Measurements from ENCODE around the gene ABCG5.

ABCG5 gene

GRCh38 chr2:43803113-43803512 lies 35.5 kb downstream of the ABCG5 start:
- DNase-seq: no peak

GRCh38 chr2:43802135-43802534 lies 36.5 kb downstream of the ABCG5 start:
- DNase-seq: no peak

DNA sequence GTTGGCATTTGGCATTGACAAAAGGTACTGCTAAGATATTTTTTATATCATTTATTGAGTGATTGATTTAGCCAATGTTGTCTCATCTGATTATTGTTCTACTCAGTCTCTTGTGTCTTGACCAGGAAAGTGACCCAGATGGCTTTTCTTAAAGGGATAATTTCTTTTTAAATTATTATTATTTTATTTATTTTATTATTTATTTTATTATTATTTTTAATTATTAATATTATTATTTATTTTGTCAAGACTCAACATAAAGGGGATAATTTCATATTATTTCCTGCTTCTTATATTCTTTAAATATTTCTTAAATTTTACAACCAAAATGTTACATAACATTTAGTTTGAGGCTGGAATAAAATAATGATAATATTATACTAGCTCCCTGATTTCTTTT lies 37.7 kb downstream of the ABCG5 start:
- DNase-seq: no peak

DNA sequence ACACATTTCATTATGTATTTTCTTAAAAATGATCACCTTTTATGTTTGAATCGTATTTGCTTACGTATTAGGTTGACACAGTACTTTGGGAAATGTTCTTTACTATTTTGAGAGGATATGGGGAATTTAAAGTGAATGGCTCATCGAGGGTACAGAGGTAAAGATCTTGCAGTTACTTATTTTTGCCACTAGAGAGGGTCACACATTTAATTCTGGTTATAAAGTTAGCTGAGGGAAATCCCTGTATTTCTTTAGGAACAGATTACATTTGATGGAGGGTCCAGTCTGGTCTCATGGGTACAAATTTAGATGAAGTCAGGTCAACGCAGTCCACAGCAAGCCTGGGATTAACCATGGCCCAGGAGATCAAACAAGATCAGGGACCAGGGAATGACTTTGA lies 40.3 kb downstream of the ABCG5 start:
- DNase-seq: no peak

DNA sequence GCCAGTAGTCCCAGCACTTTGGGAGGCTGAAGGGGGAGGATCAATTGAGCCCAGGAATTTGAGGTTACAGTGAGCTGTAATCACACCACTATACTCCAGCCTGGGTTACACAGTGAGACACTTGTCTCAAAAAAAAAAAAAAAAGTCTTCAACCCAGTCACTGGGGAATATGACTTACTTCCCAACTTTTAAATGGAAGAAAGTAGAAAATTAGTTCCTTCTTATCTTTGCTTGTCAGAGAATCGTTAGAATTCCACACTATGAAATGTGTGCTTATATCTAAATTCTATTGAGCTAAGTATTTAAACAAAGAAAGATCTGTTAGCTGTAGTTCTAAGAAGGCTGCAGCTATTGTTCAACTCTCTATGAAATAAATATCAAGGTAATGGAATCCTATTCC lies 42.4 kb downstream of the ABCG5 start:
- no peak for DNase-seq

DNA sequence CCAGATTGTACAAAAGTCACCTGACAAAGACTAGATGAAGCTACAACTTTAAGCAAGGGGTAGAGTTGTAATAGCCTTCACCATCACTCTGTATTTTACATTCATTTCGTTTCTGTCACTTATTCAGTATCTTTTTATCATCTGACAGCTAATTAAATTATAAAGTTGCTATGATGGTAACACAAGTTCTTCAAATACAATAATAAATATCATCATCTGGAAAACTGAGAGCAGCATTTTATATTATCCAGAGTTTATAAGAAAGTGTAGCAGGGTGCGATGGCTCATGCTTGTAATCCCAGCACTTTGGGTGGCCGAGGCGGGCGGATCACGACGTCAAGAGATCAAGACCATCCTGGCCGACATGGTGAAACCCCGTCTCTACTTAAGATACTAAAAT lies 43.7 kb downstream of the ABCG5 start:
- no peak for DNase-seq

- no peak for DNase-seq
These were observed 46.0 kb downstream of the ABCG5 start for GRCh38 chr2:43792653-43793052.

GRCh38 chr2:43791035-43791765 lies 47.4 kb downstream of the ABCG5 start:
- DNase-seq: no peak

- no peak for DNase-seq
These were observed 48.5 kb downstream of the ABCG5 start for GRCh38 chr2:43790147-43790546.

GRCh38 chr2:43788646-43789045 lies 50.0 kb downstream of the ABCG5 start:
- no peak for DNase-seq

- DNase-seq: no peak
These were observed 50.7 kb downstream of the ABCG5 start for GRCh38 chr2:43787895-43788294.

- DNase-seq: no peak
These were observed 60.4 kb downstream of the ABCG5 start for GRCh38 chr2:43778233-43778632.

DNA sequence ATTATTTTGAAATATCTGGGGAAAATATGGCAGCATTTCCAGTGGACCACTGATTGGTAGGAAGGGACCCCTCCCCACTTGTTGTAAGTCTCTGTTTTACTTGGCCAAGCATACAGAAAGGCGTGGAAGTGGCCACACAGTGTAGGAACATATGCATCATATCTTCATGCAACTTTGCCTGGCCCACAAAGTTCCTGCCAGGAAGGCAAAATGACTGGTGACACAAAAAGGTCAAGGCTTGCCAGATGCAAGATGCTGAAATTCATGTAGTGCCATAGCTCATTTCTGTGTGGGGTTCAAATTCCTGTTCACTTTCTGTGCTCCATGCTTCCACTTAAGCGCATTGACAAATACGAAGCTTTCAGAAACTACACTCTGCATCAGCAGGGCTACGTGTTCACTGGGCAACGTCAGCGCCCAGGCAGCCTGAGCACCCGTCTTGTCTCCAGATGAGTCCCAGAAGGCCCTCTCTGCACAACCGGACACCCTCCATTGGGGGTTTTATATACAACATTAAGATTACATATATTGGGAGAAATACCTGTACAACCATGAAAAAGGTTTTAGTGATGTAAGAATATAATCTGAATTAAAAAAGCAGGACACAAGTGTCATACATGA lies 61.2 kb downstream of the ABCG5 start:
- no peak for DNase-seq

GRCh38 chr2:43776324-43776723 lies 62.3 kb downstream of the ABCG5 start:
- DNase-seq: no peak

DNA sequence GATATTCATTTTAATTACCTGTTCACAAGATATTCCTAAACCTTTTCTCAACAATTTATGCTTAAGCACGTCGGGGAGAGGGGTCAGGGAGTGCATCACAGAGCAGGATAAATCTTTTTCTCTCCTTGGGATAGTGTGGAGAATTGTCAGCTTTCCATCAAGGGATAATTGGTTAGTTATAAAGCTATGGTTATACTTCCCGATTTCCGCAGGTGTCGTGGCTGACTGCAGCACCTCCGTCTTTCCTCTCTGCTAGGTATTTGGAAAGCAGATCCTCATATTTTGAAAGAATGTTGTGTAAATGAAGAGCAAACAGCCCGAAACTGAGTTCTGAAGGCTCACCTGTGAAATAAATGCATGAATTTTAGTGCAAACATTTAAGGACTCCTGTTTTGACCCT lies 64.0 kb downstream of the ABCG5 start:
- DNase-seq: no peak

DNA sequence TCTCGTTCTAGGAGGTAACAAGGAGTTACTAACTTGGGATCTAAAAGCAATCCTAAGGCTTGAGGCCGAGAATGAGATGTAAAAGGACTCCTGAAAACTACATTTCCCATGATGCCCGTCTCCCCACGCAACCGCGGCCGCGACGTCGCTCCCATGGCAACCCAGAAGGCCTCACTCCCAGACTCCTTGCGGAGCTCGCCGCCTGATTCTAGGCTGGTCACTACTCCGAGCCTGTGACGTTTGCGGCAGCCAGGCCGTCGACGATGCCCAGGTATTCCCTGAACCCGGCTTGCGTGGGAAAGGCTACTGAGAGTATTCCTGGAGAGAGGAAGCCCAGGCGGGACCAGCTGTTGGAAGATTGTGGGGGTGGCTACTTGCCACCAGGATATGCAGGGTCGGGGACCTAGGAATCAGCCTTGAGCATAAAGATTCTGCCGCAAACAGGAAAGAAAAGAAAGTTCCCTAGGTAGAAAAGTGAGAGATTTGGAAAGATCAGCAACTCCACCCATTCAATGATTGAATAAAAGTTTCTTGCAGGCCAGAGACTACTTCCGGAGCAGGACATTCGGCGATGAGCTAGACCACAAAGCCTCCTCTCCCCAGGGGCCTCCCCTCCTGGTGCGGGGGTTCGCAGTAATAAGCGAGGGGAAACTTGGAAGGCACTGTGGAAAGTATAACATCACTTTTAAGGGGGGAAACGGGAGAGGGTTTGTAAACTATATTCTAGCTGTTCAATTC lies 64.6 kb downstream of the ABCG5 start, which contains the start of gene DYNC2LI1:
Gene DYNC2LI1, plus strand, starts transcription at position 164 of the 738 bp plus-strand sequence. Its CDS starts 100 bp downstream, at position 264.
- peak; percentile 93 for DNase-seq

GRCh38 chr2:43766006-43766405 lies 72.6 kb downstream of the ABCG5 start:
- no peak for DNase-seq

GRCh38 chr2:43764086-43764705 lies 74.4 kb downstream of the ABCG5 start:
- no peak for DNase-seq

- DNase-seq: no peak
These were observed 75.5 kb downstream of the ABCG5 start for GRCh38 chr2:43763091-43763490.
